OCI-LY1 (cell line): ENCODE results near the gene ARL8B.
A peak's percentile ranks its signal among the peaks of the same experiment; 100 is the strongest.

ENCODE experiments used
- H2AFZ ChIP-seq: fragments of 200-600 bp; sonication (generic), shearing (Covaris generic); 2 replicates; pipeline ENCODE4 v1.6.0; 2014; ENCODE audit warnings: antibody characterized with exemption, mild to moderate bottlenecking, low read length
- H3F3A ChIP-seq: fragments of 200-600 bp; sonication (generic), shearing (Covaris generic); 2 replicates; pipeline ENCODE4 v1.6.0; 2014; ENCODE audit warnings: mild to moderate bottlenecking, antibody characterized with exemption, low read length, moderate library complexity; ENCODE audit not compliant: insufficient read depth
- H3K27ac ChIP-seq: fragments of 200-600 bp; sonication (generic); 2 replicates; pipeline ENCODE4 v1.5.1; 2014; ENCODE audit warnings: low read length, mixed run types, mild to moderate bottlenecking, low read depth; ENCODE audit not compliant: poor library complexity, severe bottlenecking
- H3K27me3 ChIP-seq: fragments of 200-600 bp; sonication (generic); 2 replicates; pipeline ENCODE4 v1.6.0; 2014; ENCODE audit warnings: antibody characterized with exemption, mild to moderate bottlenecking, low read length, moderate library complexity; ENCODE audit not compliant: insufficient read depth
- H3K36me3 ChIP-seq: fragments of 200-600 bp; sonication (generic); 2 replicates; pipeline ENCODE4 v1.6.1; 2014; ENCODE audit warnings: mild to moderate bottlenecking, antibody characterized with exemption, low read length, moderate library complexity, mixed read lengths; ENCODE audit not compliant: insufficient read depth
- H3K4me1 ChIP-seq: fragments of 200-600 bp; sonication (generic); 2 replicates; pipeline ENCODE4 v1.5.1; 2014; ENCODE audit warnings: mild to moderate bottlenecking, low read length, moderate library complexity; ENCODE audit not compliant: insufficient read depth, severe bottlenecking
- H3K4me2 ChIP-seq: fragments of 200-600 bp; sonication (generic), shearing (Covaris generic); 2 replicates; pipeline ENCODE4 v1.6.1; 2014; ENCODE audit warnings: low read length
- H3K4me3 ChIP-seq: fragments of 200-600 bp; sonication (generic); 2 replicates; pipeline ENCODE4 v1.5.1; 2014; ENCODE audit warnings: low read length, low read depth, mild to moderate bottlenecking, mixed read lengths; ENCODE audit not compliant: poor library complexity, severe bottlenecking
- H3K79me2 ChIP-seq: fragments of 200-600 bp; shearing (Covaris generic); 2 replicates; pipeline ENCODE4 v1.6.1; 2016; ENCODE audit warnings: mixed run types, low read length, mixed read lengths; ENCODE audit not compliant: insufficient read depth
- H3K9ac ChIP-seq: fragments of 200-600 bp; sonication (generic), shearing (Covaris generic); 2 replicates; pipeline ENCODE4 v1.6.1; 2014; ENCODE audit warnings: mild to moderate bottlenecking, low read length, mixed read lengths
- H3K9me2 ChIP-seq: fragments of 200-600 bp; sonication (generic), shearing (Covaris generic); 2 replicates; pipeline ENCODE4 v1.6.1; 2014; ENCODE audit warnings: low read depth, mild to moderate bottlenecking, low read length, mixed read lengths
- H3K9me3 ChIP-seq: fragments of 200-600 bp; shearing (Covaris generic); 2 replicates; pipeline ENCODE4 v1.6.1; 2014; ENCODE audit warnings: low read length, mixed read lengths
- H4K20me1 ChIP-seq: fragments of 200-600 bp; sonication (generic), shearing (Covaris generic); 2 replicates; pipeline ENCODE4 v1.6.0; 2016; ENCODE audit warnings: mild to moderate bottlenecking, low read length; ENCODE audit not compliant: insufficient read depth
- CTCF ChIP-seq: fragments of 200-600 bp; sonication (generic), shearing (Covaris generic); IDR thresholded peaks from 2 replicates; pipeline ENCODE4 v1.5.1; 2017; ENCODE audit warnings: mild to moderate bottlenecking, antibody characterized with exemption, low read length, moderate library complexity, mixed read lengths
- EZH2 ChIP-seq: fragments of 200-600 bp; sonication (generic), shearing (Covaris generic); IDR thresholded peaks from 2 replicates; pipeline ENCODE4 v1.8.0; 2017; ENCODE audit warnings: borderline replicate concordance, mixed run types, mild to moderate bottlenecking, antibody characterized with exemption, low read length, moderate library complexity, mixed read lengths

ARL8B gene

DNA sequence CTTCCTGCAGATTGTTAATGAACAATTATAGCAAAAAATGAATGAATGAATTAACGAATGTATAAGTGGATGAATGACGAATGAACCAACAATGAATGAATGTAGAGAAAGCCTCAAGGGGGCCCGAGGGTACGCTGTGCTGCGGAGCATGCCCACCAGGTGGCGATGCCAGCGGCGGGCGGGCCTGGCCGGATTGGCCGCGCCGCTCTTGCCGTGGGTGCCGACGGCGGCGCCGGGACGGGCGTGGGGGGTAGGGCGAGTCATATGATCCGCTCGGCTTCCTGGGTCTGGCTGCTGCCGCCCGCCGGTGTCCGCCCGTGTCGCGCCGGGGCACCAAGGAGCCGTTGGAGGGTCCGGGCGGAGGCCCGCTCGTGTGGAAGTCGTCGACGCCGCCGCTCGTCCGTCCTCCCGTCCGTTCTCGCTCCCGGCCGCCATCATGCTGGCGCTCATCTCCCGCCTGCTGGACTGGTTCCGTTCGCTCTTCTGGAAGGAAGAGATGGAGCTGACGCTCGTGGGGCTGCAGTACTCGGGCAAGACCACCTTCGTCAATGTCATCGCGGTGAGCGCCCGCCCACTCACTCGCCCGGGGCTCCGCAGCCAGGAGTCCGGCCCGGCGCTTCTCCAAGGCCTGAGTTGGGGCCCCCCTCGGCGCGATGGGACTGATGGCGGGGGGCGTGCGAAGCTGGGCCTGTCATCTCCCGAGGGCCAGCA lies at the start of gene ARL8B:
ARL8B (plus strand) TSS at position 263 of the 711 bp plus-strand sequence; CDS start at position 437, 174 bp downstream.
- TF ChIP-seq CTCF (peak; percentile 96), EZH2 (no peak)
- H3K4me2 ChIP-seq: peak within 1 kb of the TSS; percentile 95
- no peaks in the 10 kb centered on the region for H3F3A ChIP-seq
- no peaks in the 10 kb centered on the region for H3K9me2 ChIP-seq
- peaks cover 5% of the 10 kb centered on the region for H3K36me3 ChIP-seq
- peak within 1 kb of the TSS; percentile 27; the same call in 1 of the 2 replicates for H2AFZ ChIP-seq
- peaks cover 24% of the 10 kb centered on the region for H3K4me1 ChIP-seq
- no peaks in the 10 kb centered on the region for H3K27me3 ChIP-seq
- H4K20me1 ChIP-seq: no peaks in the 10 kb centered on the region
- peak within 1 kb of the TSS; percentile 97 for H3K9ac ChIP-seq
- no peaks in the 10 kb centered on the region for H3K9me3 ChIP-seq
- H3K4me3 ChIP-seq: peak within 1 kb of the TSS; percentile 100
- peak within 1 kb of the TSS; percentile 40 for H3K27ac ChIP-seq
- H3K79me2 ChIP-seq: peaks cover 50% of the 10 kb centered on the region

DNA sequence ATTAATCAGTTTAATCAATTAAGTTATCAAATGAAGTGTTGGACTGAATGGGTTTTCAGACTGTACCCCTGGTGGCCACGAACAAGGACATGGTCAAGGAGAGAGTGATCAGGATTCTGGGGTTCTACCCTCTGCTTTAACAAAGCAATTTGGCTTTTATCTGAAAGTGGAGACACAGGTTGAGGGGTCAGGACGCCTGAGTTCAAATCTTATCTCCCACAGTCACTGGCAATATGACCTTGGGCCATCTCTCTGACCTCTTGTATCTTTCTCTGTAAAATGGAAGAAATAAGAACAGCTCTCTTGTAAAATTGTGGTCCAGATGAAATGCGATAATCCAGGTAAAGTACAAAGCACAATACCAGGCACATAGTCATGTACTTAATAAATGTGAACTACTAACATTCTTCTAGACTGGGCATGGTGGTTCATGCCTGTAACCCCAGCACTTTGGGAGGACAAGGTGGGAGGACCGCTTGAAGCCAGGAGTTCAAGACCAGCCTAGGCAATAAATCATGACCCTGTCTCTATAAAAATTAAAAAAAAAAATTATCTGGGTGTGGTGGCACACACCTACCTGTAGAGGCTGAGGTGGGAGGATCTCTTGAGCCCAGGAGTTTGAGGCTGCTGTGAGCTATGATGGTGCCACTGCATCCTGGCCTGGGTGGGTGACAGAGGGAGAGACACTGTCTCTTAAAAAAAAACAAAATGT lies 48.6 kb upstream of the ARL8B start:
- Histone ChIP-seq H3K36me3 (no peaks in the 10 kb centered on the region), H2AFZ (no peak overlapping the region), H3K4me2 (no peak overlapping the region), H3K9ac (no peak overlapping the region), H3K27ac (no peak overlapping the region), H3K79me2 (no peaks in the 10 kb centered on the region), H4K20me1 (no peaks in the 10 kb centered on the region), H3F3A (no peaks in the 10 kb centered on the region), H3K9me2 (no peaks in the 10 kb centered on the region), H3K9me3 (no peaks in the 10 kb centered on the region), H3K27me3 (0 out of 2 replicates have a peak, but pooled peaks cover 5% of the 10 kb centered on the region), H3K4me3 (no peak overlapping the region), H3K4me1 (no peaks in the 10 kb centered on the region)
- TF ChIP-seq CTCF (no peak), EZH2 (no peak)

DNA sequence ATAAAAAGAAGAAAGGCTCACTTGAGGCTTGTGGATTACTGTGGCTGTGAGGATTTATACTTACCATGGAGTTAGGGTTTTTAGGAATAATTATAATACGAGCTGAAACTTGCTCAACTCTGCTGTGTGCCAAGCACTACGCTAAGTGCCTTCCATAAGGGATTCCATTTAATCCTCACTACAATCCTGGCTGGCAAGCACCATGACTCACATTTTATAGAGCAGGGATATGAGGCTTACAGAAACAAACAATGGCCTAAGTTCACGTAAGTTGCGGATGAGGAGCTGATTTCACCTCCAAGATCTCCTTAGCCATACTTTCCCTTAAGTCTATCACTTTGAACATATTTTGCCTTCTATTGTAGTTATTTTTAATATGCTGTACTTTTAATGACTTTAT lies 43.9 kb upstream of the ARL8B start:
- Histone ChIP-seq H3K9me3 (no peaks in the 10 kb centered on the region), H3K9ac (no peak overlapping the region), H4K20me1 (no peaks in the 10 kb centered on the region), H2AFZ (no peak overlapping the region), H3K79me2 (no peaks in the 10 kb centered on the region), H3K4me3 (no peak overlapping the region), H3K4me1 (no peaks in the 10 kb centered on the region), H3K36me3 (no peaks in the 10 kb centered on the region), H3K27me3 (no peaks in the 10 kb centered on the region), H3K4me2 (no peak overlapping the region), H3F3A (no peaks in the 10 kb centered on the region), H3K9me2 (no peaks in the 10 kb centered on the region), H3K27ac (no peak overlapping the region)
- no peak for TF ChIP-seq EZH2
- TF ChIP-seq CTCF: no peak
